Duodenal mucosa (tissue), 2 donors: ENCODE measurements around the gene AWAT2.

Experiments
- H3K27ac ChIP-seq: one replicate; pipeline ENCODE4 v1.7.0; 2013; ENCODE audit warnings: low read depth, low read length
- H3K27me3 ChIP-seq, 2 donors: one replicate each; pipeline ENCODE4 v1.7.0; 2013; ENCODE audit warnings: low read length in 2 of 2, control low read depth in 1 of 2; ENCODE audit not compliant: insufficient read depth in 2 of 2, control insufficient read depth in 1 of 2
- H3K36me3 ChIP-seq, 2 donors: one replicate each; pipeline ENCODE4 v1.7.0; 2013; ENCODE audit warnings: low read length in 2 of 2, control low read depth in 1 of 2; ENCODE audit not compliant: insufficient read depth in 2 of 2, control insufficient read depth in 1 of 2
- H3K4me1 ChIP-seq, 2 donors: one replicate each; pipeline ENCODE4 v1.7.0; 2013; ENCODE audit warnings: low read length in 2 of 2, control low read depth in 1 of 2; ENCODE audit not compliant: insufficient read depth in 2 of 2, control insufficient read depth in 1 of 2
- H3K4me3 ChIP-seq, 2 donors: one replicate each; pipeline ENCODE4 v1.7.0; 2013; ENCODE audit warnings: low read length in 2 of 2, low read depth in 1 of 2
- H3K9ac ChIP-seq, 2 donors: one replicate each; pipeline ENCODE4 v1.7.0; 2013; ENCODE audit warnings: low read length in 2 of 2, low read depth in 1 of 2
- H3K9me3 ChIP-seq, 2 donors: one replicate each; pipeline ENCODE4 v1.7.0; 2013; ENCODE audit warnings: low read length in 2 of 2, control low read depth in 1 of 2; ENCODE audit not compliant: control insufficient read depth in 1 of 2

Gene AWAT2

GRCh38 chrX:70066646-70067045 is 16.9 kb upstream of the AWAT2 start:
- H3K36me3 ChIP-seq: no peaks in the 10 kb centered on the region
- no peaks in the 10 kb centered on the region for H3K4me1 ChIP-seq
- H3K27me3 ChIP-seq: no peaks in the 10 kb centered on the region
- no peaks in the 10 kb centered on the region for H3K9me3 ChIP-seq
- H3K27ac ChIP-seq: no peak overlapping the region
- H3K9ac ChIP-seq: no peak overlapping the region
- H3K4me3 ChIP-seq: no peak overlapping the region

GRCh38 chrX:70062961-70063550 is 13.3 kb upstream of the AWAT2 start:
- Histone ChIP-seq H3K9me3 (no peaks in the 10 kb centered on the region), H3K36me3 (no peaks in the 10 kb centered on the region), H3K27ac (no peak overlapping the region), H3K4me3 (no peak overlapping the region), H3K9ac (no peak overlapping the region), H3K27me3 (no peaks in the 10 kb centered on the region), H3K4me1 (no peaks in the 10 kb centered on the region)

- H3K4me1 ChIP-seq: no peaks in the 10 kb centered on the region
- no peak within 1 kb of the TSS for H3K4me3 ChIP-seq
- no peaks in the 10 kb centered on the region for H3K27me3 ChIP-seq
- no peak within 1 kb of the TSS for H3K27ac ChIP-seq
- no peaks in the 10 kb centered on the region for H3K36me3 ChIP-seq
- H3K9me3 ChIP-seq: no peaks in the 10 kb centered on the region
- H3K9ac ChIP-seq: no peak within 1 kb of the TSS
Measured at GRCh38 chrX:70062076-70062475, 12.3 kb upstream of the AWAT2 start, which contains the start of gene OTUD6A. OTUD6A (plus strand) TSS chrX:70062457; CDS start chrX:70062525, 68 bp downstream.

- H3K36me3 ChIP-seq: no peaks in the 10 kb centered on the region
- no peak overlapping the region for H3K27ac ChIP-seq
- no peaks in the 10 kb centered on the region for H3K4me1 ChIP-seq
- no peak overlapping the region for H3K4me3 ChIP-seq
- no peak overlapping the region for H3K9ac ChIP-seq
- no peaks in the 10 kb centered on the region for H3K9me3 ChIP-seq
- H3K27me3 ChIP-seq: no peaks in the 10 kb centered on the region
Measured at GRCh38 chrX:70054391-70054790, 4.7 kb upstream of the AWAT2 start.

- no peak overlapping the region for H3K27ac ChIP-seq
- no peak overlapping the region for H3K4me3 ChIP-seq
- no peaks in the 10 kb centered on the region for H3K36me3 ChIP-seq
- no peak overlapping the region for H3K9ac ChIP-seq
- no peaks in the 10 kb centered on the region for H3K4me1 ChIP-seq
- H3K9me3 ChIP-seq: no peaks in the 10 kb centered on the region
- H3K27me3 ChIP-seq: no peaks in the 10 kb centered on the region
Measured at GRCh38 chrX:70052895-70053615, 3.3 kb upstream of the AWAT2 start.

GRCh38 chrX:70049406-70049805 is 332 bp downstream of the AWAT2 start:
- no peaks in the 10 kb centered on the region for H3K27me3 ChIP-seq

GRCh38 chrX:70046978-70047377 is 2.8 kb downstream of the AWAT2 start:
- H3K9me3 ChIP-seq: no peaks in the 10 kb centered on the region
- H3K36me3 ChIP-seq: no peaks in the 10 kb centered on the region
- H3K4me3 ChIP-seq: no peak overlapping the region
- H3K27ac ChIP-seq: no peak overlapping the region
- no peaks in the 10 kb centered on the region for H3K4me1 ChIP-seq
- no peaks in the 10 kb centered on the region for H3K27me3 ChIP-seq
- H3K9ac ChIP-seq: no peak overlapping the region

More at GRCh38 chrX:70049406-70049805, 332 bp downstream of the AWAT2 start:
- no peak overlapping the region for H3K4me3 ChIP-seq
- no peak overlapping the region for H3K9ac ChIP-seq
- H3K36me3 ChIP-seq: no peaks in the 10 kb centered on the region
- H3K4me1 ChIP-seq: no peaks in the 10 kb centered on the region
- H3K27ac ChIP-seq: no peak overlapping the region
- no peaks in the 10 kb centered on the region for H3K9me3 ChIP-seq

GRCh38 chrX:70044541-70045245 is 5.0 kb downstream of the AWAT2 start:
- H3K9ac ChIP-seq: no peak overlapping the region
- no peaks in the 10 kb centered on the region for H3K36me3 ChIP-seq
- H3K9me3 ChIP-seq: no peaks in the 10 kb centered on the region
- H3K4me3 ChIP-seq: no peak overlapping the region
- no peaks in the 10 kb centered on the region for H3K4me1 ChIP-seq
- no peaks in the 10 kb centered on the region for H3K27me3 ChIP-seq
- no peak overlapping the region for H3K27ac ChIP-seq

GRCh38 chrX:70043685-70044084 is 6.1 kb downstream of the AWAT2 start:
- Histone ChIP-seq H3K9ac (no peak overlapping the region), H3K27me3 (no peaks in the 10 kb centered on the region), H3K27ac (no peak overlapping the region), H3K4me3 (no peak overlapping the region), H3K36me3 (no peaks in the 10 kb centered on the region), H3K9me3 (no peaks in the 10 kb centered on the region), H3K4me1 (no peaks in the 10 kb centered on the region)
